Measurements from ENCODE around the gene KBTBD6.

GRCh38 chr13:41107584-41108014 lies 25.0 kb downstream of the KBTBD6 start:
- TF ChIP-seq POLR2A (IDR thresholded peaks at IDR 0.05; ENCODE audit: low read length) (no peak), GATA1 (IDR thresholded peaks at IDR 0.05; ENCODE audit: low read depth, low read length) (no peak)
